Astrocyte (in vitro differentiated cells and primary cell): Measurements from ENCODE around the gene VPS13D. TPM values are rescaled to one million over a fixed set of nuclear protein-coding genes. Genes with fewer than 3 reads are reported as not detected.
A peak's percentile ranks its signal among the peaks of the same experiment; 100 is the strongest.

Source experiments
- DNase-seq: peaks from one replicate; pipeline ENCODE4 v3.0.0-alpha.2; 2010; ENCODE audit warnings: low read depth
- FAIRE-seq: peaks from 2 replicates; lab custom pipeline; 2011; peaks lifted over from hg19 to GRCh38; lab: Jason Lieb, UNC
- H2AFZ ChIP-seq: 2 replicates; pipeline ENCODE4 v1.6.0; 2012; ENCODE audit warnings: low read depth, low read length, inconsistent platforms
- H3K27ac ChIP-seq: 2 replicates; pipeline ENCODE4 v1.5.1; 2011; ENCODE audit warnings: low read depth, low read length, inconsistent platforms
- H3K27me3 ChIP-seq: 2 replicates; pipeline ENCODE4 v1.6.0; 2011; ENCODE audit warnings: low read length, inconsistent platforms; ENCODE audit not compliant: insufficient read depth
- H3K36me3 ChIP-seq: 2 replicates; pipeline ENCODE4 v1.5.1; 2011; ENCODE audit warnings: low read length, inconsistent platforms; ENCODE audit not compliant: insufficient read depth
- H3K4me1 ChIP-seq: 2 replicates; pipeline ENCODE4 v1.5.1; 2011; ENCODE audit warnings: low read length, inconsistent platforms; ENCODE audit not compliant: insufficient read depth
- H3K4me2 ChIP-seq: 2 replicates; pipeline ENCODE4 v1.6.0; 2012; ENCODE audit warnings: low read length, inconsistent platforms
- H3K4me3 ChIP-seq: 2 replicates; pipeline ENCODE4 v1.5.1; 2011; ENCODE audit warnings: low read depth, mild to moderate bottlenecking, low read length, inconsistent platforms; ENCODE audit not compliant: insufficient read depth
- H3K79me2 ChIP-seq: 2 replicates; pipeline ENCODE4 v1.6.0; 2012; ENCODE audit warnings: mild to moderate bottlenecking, low read length, inconsistent platforms; ENCODE audit not compliant: insufficient read depth
- H3K9ac ChIP-seq: 2 replicates; pipeline ENCODE4 v1.6.0; 2012; ENCODE audit warnings: mild to moderate bottlenecking, low read length, inconsistent platforms
- H3K9me3 ChIP-seq: 2 replicates; pipeline ENCODE4 v1.5.1; 2012; ENCODE audit warnings: low read depth, mild to moderate bottlenecking, low read length, inconsistent platforms; ENCODE audit not compliant: insufficient read depth
- H4K20me1 ChIP-seq: 2 replicates; pipeline ENCODE4 v1.6.0; 2012; ENCODE audit warnings: low read length, inconsistent platforms; ENCODE audit not compliant: insufficient read depth
- H3K27ac Mint-ChIP-seq: one replicate; pipeline ENCODE4 v1.8.0; 2021; ENCODE audit warnings: mild to moderate bottlenecking, mixed read lengths; ENCODE audit not compliant: unreplicated experiment
- H3K27me3 Mint-ChIP-seq: one replicate; pipeline ENCODE4 v1.8.0; 2021; ENCODE audit warnings: low read depth, mixed read lengths; ENCODE audit not compliant: unreplicated experiment
- H3K36me3 Mint-ChIP-seq: one replicate; pipeline ENCODE4 v1.8.0; 2021; ENCODE audit warnings: low read depth, mixed read lengths; ENCODE audit not compliant: unreplicated experiment
- H3K4me1 Mint-ChIP-seq: one replicate; pipeline ENCODE4 v1.8.0; 2021; ENCODE audit warnings: low read depth, mixed read lengths; ENCODE audit not compliant: unreplicated experiment
- H3K4me3 Mint-ChIP-seq: one replicate; pipeline ENCODE4 v1.8.0; 2021; ENCODE audit warnings: mild to moderate bottlenecking, moderate library complexity, mixed read lengths; ENCODE audit not compliant: unreplicated experiment
- H3K9me3 Mint-ChIP-seq: one replicate; pipeline ENCODE4 v1.8.0; 2021; ENCODE audit warnings: mild to moderate bottlenecking, mixed read lengths; ENCODE audit not compliant: unreplicated experiment
- EZH2 ChIP-seq: IDR thresholded peaks from 2 replicates; pipeline ENCODE4 v1.6.1; 2012; ENCODE audit warnings: mild to moderate bottlenecking, low read length, inconsistent platforms; ENCODE audit not compliant: insufficient read depth
- total RNA-seq: library from RNA; stranded (reverse); gene quantifications from 2 replicates; pipeline ENCODE4 v1.2.1, GENCODE V29; 2021
- TF ChIP-seq, protein P1 (sequence below): IDR thresholded peaks from 2 replicates; pipeline ENCODE4 v1.5.1; 2011; ENCODE audit warnings: low read depth, mild to moderate bottlenecking, inconsistent platforms, low read length, moderate library complexity; ENCODE audit not compliant: insufficient read depth

VPS13D gene
- total RNA-seq, 1 donor from 2014 or later = 25.9 TPM

DNA sequence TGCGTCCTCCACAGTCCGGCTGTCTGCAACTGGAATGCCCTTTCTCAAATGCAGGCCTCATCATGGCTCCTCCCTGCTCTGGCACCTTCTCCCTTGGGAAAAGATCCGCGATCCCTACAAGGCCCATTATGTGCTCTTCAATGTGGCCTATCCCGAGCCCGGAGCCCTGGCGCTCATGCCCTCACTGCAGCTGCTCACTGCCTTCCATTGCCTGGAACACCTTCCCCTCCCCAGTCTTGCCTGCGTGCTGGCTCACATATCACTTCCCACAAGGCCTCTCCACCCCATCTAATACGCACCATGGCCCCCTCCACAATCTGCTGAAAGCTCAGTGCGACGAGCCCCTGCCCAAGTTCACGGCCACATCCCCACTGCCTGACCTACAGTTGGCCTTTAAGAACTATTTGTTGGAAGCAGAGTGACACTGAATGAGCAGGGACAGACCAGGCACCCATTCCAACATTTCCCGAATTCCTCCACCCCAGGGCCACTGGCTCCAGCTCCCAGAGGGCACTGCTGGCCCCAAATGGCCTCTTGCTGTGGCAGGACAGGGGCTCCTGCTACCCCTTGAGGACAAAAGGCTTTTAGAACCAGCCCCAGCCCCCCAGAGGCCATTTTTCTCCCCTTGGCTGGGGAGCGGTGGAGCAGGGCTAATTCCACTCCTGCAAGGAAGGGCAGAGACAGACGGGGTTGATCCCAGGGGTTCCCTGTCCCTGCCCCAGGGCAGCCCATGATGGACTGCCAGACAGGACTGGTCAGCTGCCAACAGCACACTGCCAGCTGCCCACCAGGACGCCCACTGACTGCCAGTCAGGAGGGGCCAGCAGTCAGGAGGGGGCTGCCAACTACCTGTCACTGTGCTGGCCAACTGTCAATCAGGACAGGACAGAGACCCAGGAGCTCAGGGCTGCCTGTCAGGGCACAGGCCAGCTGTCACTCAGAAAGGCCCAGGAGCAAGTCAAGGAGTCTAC, 323.4 kb downstream of the VPS13D start:
- H4K20me1 ChIP-seq = no peaks in the 10 kb centered on the region
- no peaks in the 10 kb centered on the region for H3K27me3 ChIP-seq
- Mint-ChIP-seq H3K4me1 (peaks cover 13% of the 10 kb centered on the region), H3K36me3 (no peaks in the 10 kb centered on the region), H3K27ac (peak overlapping the region; percentile 8), H3K27me3 (peaks cover 15% of the 10 kb centered on the region), H3K9me3 (peaks cover 2% of the 10 kb centered on the region), H3K4me3 (no peak overlapping the region)
- DNase-seq (no peak), FAIRE-seq (no peak)
- no peaks in the 10 kb centered on the region for H3K36me3 ChIP-seq
- TF ChIP-seq, protein P1, sequence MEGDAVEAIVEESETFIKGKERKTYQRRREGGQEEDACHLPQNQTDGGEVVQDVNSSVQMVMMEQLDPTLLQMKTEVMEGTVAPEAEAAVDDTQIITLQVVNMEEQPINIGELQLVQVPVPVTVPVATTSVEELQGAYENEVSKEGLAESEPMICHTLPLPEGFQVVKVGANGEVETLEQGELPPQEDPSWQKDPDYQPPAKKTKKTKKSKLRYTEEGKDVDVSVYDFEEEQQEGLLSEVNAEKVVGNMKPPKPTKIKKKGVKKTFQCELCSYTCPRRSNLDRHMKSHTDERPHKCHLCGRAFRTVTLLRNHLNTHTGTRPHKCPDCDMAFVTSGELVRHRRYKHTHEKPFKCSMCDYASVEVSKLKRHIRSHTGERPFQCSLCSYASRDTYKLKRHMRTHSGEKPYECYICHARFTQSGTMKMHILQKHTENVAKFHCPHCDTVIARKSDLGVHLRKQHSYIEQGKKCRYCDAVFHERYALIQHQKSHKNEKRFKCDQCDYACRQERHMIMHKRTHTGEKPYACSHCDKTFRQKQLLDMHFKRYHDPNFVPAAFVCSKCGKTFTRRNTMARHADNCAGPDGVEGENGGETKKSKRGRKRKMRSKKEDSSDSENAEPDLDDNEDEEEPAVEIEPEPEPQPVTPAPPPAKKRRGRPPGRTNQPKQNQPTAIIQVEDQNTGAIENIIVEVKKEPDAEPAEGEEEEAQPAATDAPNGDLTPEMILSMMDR = no peak
- peaks cover 23% of the 10 kb centered on the region for H3K4me1 ChIP-seq
- H3K79me2 ChIP-seq = no peaks in the 10 kb centered on the region
- H3K4me3 ChIP-seq = no peak overlapping the region
- H3K9ac ChIP-seq = no peak overlapping the region
- peak overlapping the region; percentile 5 for H2AFZ ChIP-seq
- H3K9me3 ChIP-seq = no peaks in the 10 kb centered on the region
- no peak overlapping the region for H3K4me2 ChIP-seq
- no peak overlapping the region for H3K27ac ChIP-seq

DNA sequence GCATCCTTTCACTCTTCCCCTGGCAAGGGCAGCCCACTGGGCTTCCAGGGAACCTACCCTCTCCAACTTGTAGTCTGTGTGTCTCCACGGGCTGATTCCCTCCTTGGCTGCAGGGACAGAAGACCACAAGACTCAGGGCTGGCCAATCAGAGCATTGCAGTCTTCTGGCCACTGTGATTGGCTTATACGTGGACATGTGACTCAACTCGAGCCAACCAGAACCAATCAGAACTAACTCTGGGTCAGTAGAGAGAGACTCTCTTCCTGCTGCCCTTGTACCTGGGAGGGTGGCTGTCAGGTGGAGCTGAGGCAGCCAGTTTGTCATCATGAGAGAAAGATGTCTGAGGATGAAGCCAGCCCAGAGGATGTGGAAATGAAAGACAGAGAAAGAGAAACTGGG, 324.1 kb downstream of the VPS13D start:
- TF ChIP-seq EZH2 = no peak
- TF ChIP-seq, protein P1 = no peak
- Mint-ChIP-seq H3K36me3 (no peaks in the 10 kb centered on the region), H3K4me3 (no peak overlapping the region), H3K27ac (no peak overlapping the region), H3K9me3 (peaks cover 4% of the 10 kb centered on the region), H3K27me3 (peaks cover 15% of the 10 kb centered on the region), H3K4me1 (peaks cover 13% of the 10 kb centered on the region)
- H3K79me2 ChIP-seq = no peaks in the 10 kb centered on the region
- H3K9me3 ChIP-seq = no peaks in the 10 kb centered on the region
- DNase-seq (no peak), FAIRE-seq (no peak)
- no peaks in the 10 kb centered on the region for H3K36me3 ChIP-seq
- no peaks in the 10 kb centered on the region for H3K27me3 ChIP-seq
- H3K27ac ChIP-seq = no peak overlapping the region
- no peak overlapping the region for H3K4me3 ChIP-seq
- peaks cover 23% of the 10 kb centered on the region for H3K4me1 ChIP-seq
- no peaks in the 10 kb centered on the region for H4K20me1 ChIP-seq
- no peak overlapping the region for H2AFZ ChIP-seq
- no peak overlapping the region for H3K4me2 ChIP-seq
- H3K9ac ChIP-seq = no peak overlapping the region
